ENCODE results near the gene OR6Y1. TPM values are rescaled to one million over a fixed set of nuclear protein-coding genes. Genes with fewer than 3 reads are reported as not detected.

Gene OR6Y1
- total and polyA plus RNA-seq, 2 donors (not counting 3 experiments of a cell fraction or from before 2014, with no cell fraction given): not detected

DNA sequence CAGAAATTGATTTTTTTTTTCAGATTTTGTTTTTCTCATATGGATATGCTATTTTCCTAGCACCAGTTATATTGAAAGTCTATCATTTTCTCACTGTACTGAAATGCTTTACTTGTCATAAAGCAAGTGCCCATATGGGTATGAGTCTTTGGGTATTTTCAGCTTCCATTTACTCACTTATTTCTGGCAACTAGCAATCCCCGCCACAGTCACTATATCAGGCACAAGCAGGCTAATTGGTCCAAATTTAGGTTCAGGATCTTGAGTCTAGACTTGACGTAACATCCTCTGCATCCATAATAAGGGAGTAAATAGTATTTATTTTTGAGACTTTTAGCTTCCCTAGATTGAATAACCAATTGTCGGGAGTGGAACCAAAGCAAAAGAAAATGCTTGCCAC, 23.4 kb upstream of the OR6Y1 start:
- no TSS peak for BruUV-seq (replicated peaks)
- ChIA-PET POLR2A (no interaction called here), CTCF (no interaction called here)
- H3K27me3 ChIP-seq (ENCODE audit: control insufficient read depth in 2 of 2, insufficient read depth in 2 of 2, low read length in 2 of 2): no peaks in the 10 kb centered on the region
- H3K4me1 ChIP-seq (ENCODE audit: control insufficient read depth, extremely low read depth, insufficient read depth, low read length): no peaks in the 10 kb centered on the region
- H3K36me3 ChIP-seq (ENCODE audit: control insufficient read depth in 2 of 2, extremely low read depth in 1 of 2, insufficient read depth in 2 of 2, low read length in 2 of 2): no peaks in the 10 kb centered on the region
- DNase-seq (ENCODE audit: low read depth, low spot score) (no peak), FAIRE-seq (no peak)
- intact Hi-C loops (cut with micrococcal nuclease): no loop called here
- H4K20me1 ChIP-seq (replicated peaks; ENCODE audit: control insufficient read depth, extremely low read depth, insufficient read depth, low read length): no peaks in the 10 kb centered on the region
- H3K9me1 ChIP-seq (replicated peaks; ENCODE audit: control insufficient read depth, extremely low read depth, insufficient read depth, low read length): no peaks in the 10 kb centered on the region
- H3K79me2 ChIP-seq (ENCODE audit: control insufficient read depth, insufficient read depth, low read length): no peaks in the 10 kb centered on the region
- H2AFZ ChIP-seq (ENCODE audit: low read depth, low read length): no peak overlapping the region
- no peak for TF ChIP-seq EZH2 (IDR thresholded peaks at IDR 0.05; ENCODE audit: borderline replicate concordance, low read depth, low read length, severe bottlenecking)
- TF ChIP-seq POLR2AphosphoS5 (IDR thresholded peaks at IDR 0.05; ENCODE audit: insufficient read depth, low read depth, low read length): no peak
- TF ChIP-seq, protein P1, sequence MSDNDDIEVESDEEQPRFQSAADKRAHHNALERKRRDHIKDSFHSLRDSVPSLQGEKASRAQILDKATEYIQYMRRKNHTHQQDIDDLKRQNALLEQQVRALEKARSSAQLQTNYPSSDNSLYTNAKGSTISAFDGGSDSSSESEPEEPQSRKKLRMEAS (IDR thresholded peaks at IDR 0.05; ENCODE audit: insufficient read depth, insufficient read length): no peak
- no peak for TF ChIP-seq POLR2A (IDR thresholded peaks at IDR 0.05; ENCODE audit: low read depth, low read length)
- TF ChIP-seq GATA2 (IDR thresholded peaks at IDR 0.05; ENCODE audit: insufficient read depth, insufficient read length, low read depth, low read length): no peak
- no peak for TF ChIP-seq FOS (IDR thresholded peaks at IDR 0.05; ENCODE audit: borderline replicate concordance, insufficient read depth, low read length)
- TF ChIP-seq, protein P2, sequence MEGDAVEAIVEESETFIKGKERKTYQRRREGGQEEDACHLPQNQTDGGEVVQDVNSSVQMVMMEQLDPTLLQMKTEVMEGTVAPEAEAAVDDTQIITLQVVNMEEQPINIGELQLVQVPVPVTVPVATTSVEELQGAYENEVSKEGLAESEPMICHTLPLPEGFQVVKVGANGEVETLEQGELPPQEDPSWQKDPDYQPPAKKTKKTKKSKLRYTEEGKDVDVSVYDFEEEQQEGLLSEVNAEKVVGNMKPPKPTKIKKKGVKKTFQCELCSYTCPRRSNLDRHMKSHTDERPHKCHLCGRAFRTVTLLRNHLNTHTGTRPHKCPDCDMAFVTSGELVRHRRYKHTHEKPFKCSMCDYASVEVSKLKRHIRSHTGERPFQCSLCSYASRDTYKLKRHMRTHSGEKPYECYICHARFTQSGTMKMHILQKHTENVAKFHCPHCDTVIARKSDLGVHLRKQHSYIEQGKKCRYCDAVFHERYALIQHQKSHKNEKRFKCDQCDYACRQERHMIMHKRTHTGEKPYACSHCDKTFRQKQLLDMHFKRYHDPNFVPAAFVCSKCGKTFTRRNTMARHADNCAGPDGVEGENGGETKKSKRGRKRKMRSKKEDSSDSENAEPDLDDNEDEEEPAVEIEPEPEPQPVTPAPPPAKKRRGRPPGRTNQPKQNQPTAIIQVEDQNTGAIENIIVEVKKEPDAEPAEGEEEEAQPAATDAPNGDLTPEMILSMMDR (IDR thresholded peaks at IDR 0.05; ENCODE audit: extremely low read depth in 1 of 2, insufficient read depth in 1 of 2, low read depth in 1 of 2, low read length in 2 of 2): no peak
- no peak for TF ChIP-seq MYC (IDR thresholded peaks at IDR 0.05; ENCODE audit: low read depth, low read length)
- no peak for TF ChIP-seq JUN (IDR thresholded peaks at IDR 0.05; ENCODE audit: borderline replicate concordance, insufficient read depth, insufficient read length, low read depth)
- no peak overlapping the region for H3K27ac ChIP-seq (ENCODE audit: insufficient read depth, low read depth, low read length)
- no peak overlapping the region for H3K4me3 ChIP-seq (replicated peaks in 1 of 3; ENCODE audit: insufficient read depth in 1 of 3, low read depth in 1 of 3, low read length in 3 of 3)
- dilution Hi-C loops (cut with MboI; ENCODE audit: extremely low pct_ligation_motif_present, low sequenced_read_pairs): no loop called here
- H3K9me3 ChIP-seq (replicated peaks; ENCODE audit: control insufficient read depth, insufficient read depth, low read length): no peaks in the 10 kb centered on the region
- no peak overlapping the region for H3K9ac ChIP-seq (replicated peaks; ENCODE audit: extremely low read depth, insufficient read depth, low read length)
- no peak overlapping the region for H3K4me2 ChIP-seq (ENCODE audit: insufficient read depth, low read length)
